Glutamatergic neuron (in vitro differentiated cells): ENCODE measurements around the gene LBX2. TPM values are rescaled to one million over a fixed set of nuclear protein-coding genes. Genes with fewer than 3 reads are reported as not detected.

Source experiments
- DNase-seq: peaks from one replicate; pipeline ENCODE4 v3.0.0; 2022
- H3K27ac Mint-ChIP-seq: one replicate; pipeline ENCODE4 v1.8.0; 2020; ENCODE audit warnings: mild to moderate bottlenecking, mixed read lengths, inconsistent platforms; ENCODE audit not compliant: unreplicated experiment
- H3K27me3 Mint-ChIP-seq: one replicate; pipeline ENCODE4 v1.8.0; 2020; ENCODE audit warnings: mild to moderate bottlenecking, moderate library complexity, mixed read lengths, inconsistent platforms; ENCODE audit not compliant: unreplicated experiment
- H3K36me3 Mint-ChIP-seq: one replicate; pipeline ENCODE4 v1.8.0; 2020; ENCODE audit warnings: mild to moderate bottlenecking, mixed read lengths, inconsistent platforms; ENCODE audit not compliant: unreplicated experiment
- H3K4me1 Mint-ChIP-seq: one replicate; pipeline ENCODE4 v1.8.0; 2020; ENCODE audit warnings: mild to moderate bottlenecking, low read depth, mixed read lengths, inconsistent platforms; ENCODE audit not compliant: unreplicated experiment
- H3K4me3 Mint-ChIP-seq: one replicate; pipeline ENCODE4 v1.8.0; 2020; ENCODE audit warnings: mild to moderate bottlenecking, mixed read lengths, inconsistent platforms; ENCODE audit not compliant: unreplicated experiment
- H3K9me3 Mint-ChIP-seq: one replicate; pipeline ENCODE4 v1.8.0; 2020; ENCODE audit warnings: mild to moderate bottlenecking, moderate library complexity, mixed read lengths, inconsistent platforms; ENCODE audit not compliant: unreplicated experiment
- total RNA-seq: library from RNA; stranded (reverse); fragmentation: NEBNext Ultra II Directional; extraction: Animal tissue kit (Norgen Biotek cat#: 25700); gene quantifications from one replicate; pipeline ENCODE4 v1.2.1, GENCODE V29; 2021; ENCODE audit not compliant: unreplicated experiment
- TF ChIP-seq, protein P1 (sequence below): fragments of 200-600 bp; sonication (generic); IDR thresholded peaks from one replicate; pipeline ENCODE4 v1.5.0; 2021; ENCODE audit not compliant: partially characterized antibody, unreplicated experiment

Gene LBX2
- total RNA-seq, 1 donor from 2014 or later, result 0.96 TPM

- DNase-seq, result no peak
- Mint-ChIP-seq H3K36me3 (no peaks in the 10 kb centered on the region), H3K27me3 (peaks cover 22% of the 10 kb centered on the region), H3K4me3 (peak overlapping the region; percentile 99), H3K4me1 (peaks cover 20% of the 10 kb centered on the region), H3K9me3 (peaks cover 16% of the 10 kb centered on the region), H3K27ac (peak overlapping the region; percentile 97)
- TF ChIP-seq, protein P1, sequence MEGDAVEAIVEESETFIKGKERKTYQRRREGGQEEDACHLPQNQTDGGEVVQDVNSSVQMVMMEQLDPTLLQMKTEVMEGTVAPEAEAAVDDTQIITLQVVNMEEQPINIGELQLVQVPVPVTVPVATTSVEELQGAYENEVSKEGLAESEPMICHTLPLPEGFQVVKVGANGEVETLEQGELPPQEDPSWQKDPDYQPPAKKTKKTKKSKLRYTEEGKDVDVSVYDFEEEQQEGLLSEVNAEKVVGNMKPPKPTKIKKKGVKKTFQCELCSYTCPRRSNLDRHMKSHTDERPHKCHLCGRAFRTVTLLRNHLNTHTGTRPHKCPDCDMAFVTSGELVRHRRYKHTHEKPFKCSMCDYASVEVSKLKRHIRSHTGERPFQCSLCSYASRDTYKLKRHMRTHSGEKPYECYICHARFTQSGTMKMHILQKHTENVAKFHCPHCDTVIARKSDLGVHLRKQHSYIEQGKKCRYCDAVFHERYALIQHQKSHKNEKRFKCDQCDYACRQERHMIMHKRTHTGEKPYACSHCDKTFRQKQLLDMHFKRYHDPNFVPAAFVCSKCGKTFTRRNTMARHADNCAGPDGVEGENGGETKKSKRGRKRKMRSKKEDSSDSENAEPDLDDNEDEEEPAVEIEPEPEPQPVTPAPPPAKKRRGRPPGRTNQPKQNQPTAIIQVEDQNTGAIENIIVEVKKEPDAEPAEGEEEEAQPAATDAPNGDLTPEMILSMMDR, result no peak
Measured at GRCh38 chr2:74458938-74459363, 40.5 kb downstream of the LBX2 start.

DNA sequence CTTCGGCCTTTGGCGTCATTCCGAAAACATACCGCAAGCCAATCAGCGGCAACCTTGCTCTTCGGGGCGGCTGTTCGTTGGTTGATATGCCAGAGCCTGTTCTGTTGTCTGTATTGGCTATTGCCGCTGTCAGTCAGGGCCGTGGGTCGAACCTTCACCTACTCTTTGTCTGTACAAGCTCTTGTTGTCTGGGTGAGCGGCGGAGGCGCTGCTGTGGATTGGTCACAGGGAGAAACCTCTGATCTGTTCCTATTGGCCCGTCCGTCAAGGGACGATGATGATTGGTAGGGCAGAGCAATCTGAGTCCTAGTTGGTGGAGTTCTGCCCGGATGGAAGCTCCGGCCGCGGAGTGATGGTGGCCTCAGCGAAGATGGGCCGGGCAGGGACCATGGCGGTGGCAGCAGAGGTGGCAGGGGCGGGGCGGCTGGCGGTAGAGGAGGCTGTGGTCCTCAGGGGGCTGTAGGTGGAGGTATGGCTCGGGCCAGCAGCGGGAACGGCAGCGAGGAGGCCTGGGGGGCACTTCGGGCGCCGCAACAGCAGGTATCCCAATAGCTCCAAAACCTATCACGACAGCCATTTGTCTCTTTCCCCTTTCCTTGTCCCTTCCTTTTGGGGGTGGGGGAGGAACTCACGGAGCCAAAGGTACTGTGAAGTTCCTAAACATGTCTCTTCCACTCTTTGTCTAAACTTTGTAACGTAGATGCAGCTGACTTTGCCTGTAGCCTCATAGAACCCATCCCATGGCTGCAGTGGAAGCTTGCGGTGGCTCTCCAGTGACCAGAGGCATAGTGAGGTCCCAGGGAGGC lies 41.1 kb downstream of the LBX2 start, which contains the start of gene WBP1:
Gene WBP1 (plus strand): TSS at position 307 of the 806 bp plus-strand sequence. CDS start 165 bp downstream, at position 472.
- H3K27me3 Mint-ChIP-seq, result peaks cover 22% of the 10 kb centered on the region
- peak within 1 kb of the TSS; percentile 99 for H3K4me3 Mint-ChIP-seq
- peaks cover 16% of the 10 kb centered on the region for H3K9me3 Mint-ChIP-seq
- peak; percentile 97 for DNase-seq
- H3K4me1 Mint-ChIP-seq, result peaks cover 20% of the 10 kb centered on the region
- peak within 1 kb of the TSS; percentile 97 for H3K27ac Mint-ChIP-seq
- H3K36me3 Mint-ChIP-seq, result no peaks in the 10 kb centered on the region
- TF ChIP-seq, protein P1, result no peak

DNA sequence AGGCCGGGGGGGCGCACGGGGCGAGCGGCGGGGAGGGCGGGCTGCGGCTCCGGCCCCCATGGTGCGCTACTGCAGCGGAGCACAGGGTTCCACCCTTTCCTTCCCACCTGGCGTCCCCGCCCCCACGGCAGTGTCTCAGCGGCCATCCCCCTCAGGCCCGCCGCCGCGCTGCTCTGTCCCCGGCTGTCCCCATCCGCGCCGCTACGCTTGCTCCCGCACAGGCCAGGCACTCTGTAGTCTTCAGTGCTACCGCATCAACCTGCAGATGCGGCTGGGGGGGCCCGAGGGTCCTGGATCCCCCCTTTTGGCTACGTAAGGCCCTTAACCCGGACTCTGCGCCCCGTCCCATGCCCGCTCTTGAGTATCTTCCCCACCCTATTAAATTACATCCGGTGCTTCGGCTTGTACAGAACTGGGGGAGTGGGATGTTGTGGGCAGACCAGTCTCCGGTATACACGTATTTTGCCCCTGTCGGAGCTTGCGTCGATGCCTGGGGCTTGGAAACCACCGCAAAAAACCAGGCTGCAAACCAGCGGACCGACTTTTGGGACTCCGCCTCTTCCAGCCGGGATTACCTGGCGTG lies 41.8 kb downstream of the LBX2 start:
- no peaks in the 10 kb centered on the region for H3K36me3 Mint-ChIP-seq
- H3K27me3 Mint-ChIP-seq, result peaks cover 22% of the 10 kb centered on the region
- peak overlapping the region; percentile 97 for H3K27ac Mint-ChIP-seq
- DNase-seq, result peak; percentile 83
- peak overlapping the region; percentile 99 for H3K4me3 Mint-ChIP-seq
- H3K4me1 Mint-ChIP-seq, result peaks cover 20% of the 10 kb centered on the region
- TF ChIP-seq, protein P1, result no peak
- peaks cover 16% of the 10 kb centered on the region for H3K9me3 Mint-ChIP-seq

- H3K4me3 Mint-ChIP-seq, result peak overlapping the region; percentile 92
- H3K27ac Mint-ChIP-seq, result peak overlapping the region; percentile 95
- no peak for DNase-seq
- H3K4me1 Mint-ChIP-seq, result peaks cover 20% of the 10 kb centered on the region
- peaks cover 22% of the 10 kb centered on the region for H3K27me3 Mint-ChIP-seq
- no peaks in the 10 kb centered on the region for H3K36me3 Mint-ChIP-seq
- TF ChIP-seq, protein P1, result no peak
- H3K9me3 Mint-ChIP-seq, result peaks cover 16% of the 10 kb centered on the region
Measured at GRCh38 chr2:74457129-74457548, 42.3 kb downstream of the LBX2 start.
